ENCODE measurements around the gene IL17REL.

The IL17REL gene

GRCh38 chr22:50031189-50032091, 18.9 kb upstream of the IL17REL start:
- DNase-seq (ENCODE audit: low read depth), result no peak
- H3K4me3 ChIP-seq (ENCODE audit: low read depth, low read length), result no peak overlapping the region
- in situ Hi-C loops (cut with HindIII; ENCODE audit: low sequenced_read_pairs), result no loop called here
- no peak for TF ChIP-seq CTCF (IDR thresholded peaks at IDR 0.05; ENCODE audit: low read depth, low read length, missing control alignments)

GRCh38 chr22:50030297-50031188, 18.0 kb upstream of the IL17REL start:
- in situ Hi-C loops (cut with HindIII; ENCODE audit: low sequenced_read_pairs), result no loop called here
- TF ChIP-seq CTCF (IDR thresholded peaks at IDR 0.05; ENCODE audit: low read depth, low read length, missing control alignments), result peak; percentile 86
- H3K4me3 ChIP-seq (ENCODE audit: low read depth, low read length), result no peak overlapping the region
- peak; percentile 28 for DNase-seq (ENCODE audit: low read depth)

- no peak for DNase-seq (ENCODE audit: low read depth)
- no peak overlapping the region for H3K4me3 ChIP-seq (ENCODE audit: low read depth, low read length)
- TF ChIP-seq CTCF (IDR thresholded peaks at IDR 0.05; ENCODE audit: low read depth, low read length, missing control alignments), result no peak
- in situ Hi-C loops (cut with HindIII; ENCODE audit: low sequenced_read_pairs), result no loop called here
Measured at GRCh38 chr22:50027639-50028537, 15.3 kb upstream of the IL17REL start.

DNA sequence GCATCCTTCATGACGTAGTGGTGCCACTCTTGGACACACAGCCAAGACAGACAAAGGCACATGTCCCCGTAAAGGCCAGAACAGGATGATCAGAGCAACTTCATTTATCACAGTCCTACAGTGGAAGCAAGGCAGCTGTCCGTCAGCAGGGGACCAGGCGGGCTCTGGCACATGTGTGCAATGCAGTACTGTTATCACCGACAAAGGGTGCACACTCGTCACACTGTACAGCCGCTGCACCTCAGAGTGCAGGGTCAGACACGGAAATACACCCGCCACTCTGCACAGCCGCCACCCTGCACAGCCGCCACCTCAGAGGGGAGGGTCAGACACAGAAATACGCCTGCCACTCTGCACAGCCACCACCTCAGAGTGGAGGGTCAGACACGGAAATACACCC, 13.4 kb upstream of the IL17REL start:
- no peak for TF ChIP-seq CTCF (IDR thresholded peaks at IDR 0.05; ENCODE audit: low read depth, low read length, missing control alignments)
- in situ Hi-C loops (cut with HindIII; ENCODE audit: low sequenced_read_pairs), result no loop called here
- DNase-seq (ENCODE audit: low read depth), result no peak
- no peak overlapping the region for H3K4me3 ChIP-seq (ENCODE audit: low read depth, low read length)

DNA sequence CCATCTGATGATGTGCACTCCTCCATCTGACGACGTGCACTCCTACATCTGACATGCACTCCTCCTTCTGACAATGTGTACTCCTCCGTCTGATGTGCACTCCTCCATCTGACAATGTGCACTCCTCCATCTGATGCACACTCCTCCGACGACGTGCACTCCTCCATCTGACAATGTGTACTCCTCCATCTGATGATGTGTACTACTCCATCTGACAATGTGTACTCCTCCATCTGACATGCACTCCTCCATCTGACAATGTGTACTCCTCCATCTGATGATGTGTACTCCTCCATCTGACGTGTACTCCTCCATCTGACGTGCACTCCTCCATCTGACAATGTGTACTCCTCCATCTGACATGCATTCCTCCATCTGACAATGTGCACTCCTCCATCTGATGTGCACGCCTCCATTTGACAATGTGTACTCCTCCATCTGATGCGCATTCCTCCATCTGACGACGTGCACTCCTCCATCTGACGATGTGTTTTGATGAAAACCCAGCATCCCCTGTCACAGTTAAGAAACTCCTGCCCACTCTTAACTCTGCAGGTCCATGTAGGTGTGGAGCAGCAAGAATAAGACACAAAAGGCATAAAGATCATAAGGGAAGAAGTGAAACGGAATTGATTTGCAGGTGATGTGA, 9.7 kb upstream of the IL17REL start:
- DNase-seq (ENCODE audit: low read depth), result no peak
- H3K4me3 ChIP-seq (ENCODE audit: low read depth, low read length), result no peak overlapping the region
- no peak for TF ChIP-seq CTCF (IDR thresholded peaks at IDR 0.05; ENCODE audit: low read depth, low read length, missing control alignments)
- in situ Hi-C loops (cut with HindIII; ENCODE audit: low sequenced_read_pairs), result no loop called here

All from astrocyte of the cerebellum (primary cell).